NOMO-1 treated with DMSO at 0.1 percent for 48 hours (cell line): ENCODE data around the gene TRANK1.
"Not testable (repeated sequence)": the region's sequence is repeated elsewhere in the genome, so short reads cannot be mapped to it uniquely, and the experiment has no call there.

Source experiments
- DNase-seq: peaks from one replicate; lab custom pipeline; 2025; ENCODE audit not compliant: unreplicated experiment; lab: John Stamatoyannopoulos, UW

The TRANK1 gene

GRCh38 chr3:36920884-36921567, 23.8 kb downstream of the TRANK1 start:
- DNase-seq = no peak

GRCh38 chr3:36919439-36920160, 25.3 kb downstream of the TRANK1 start:
- DNase-seq = no peak

GRCh38 chr3:36918050-36918449, 26.8 kb downstream of the TRANK1 start:
- peak; percentile 77 for DNase-seq

GRCh38 chr3:36911990-36912804, 32.7 kb downstream of the TRANK1 start:
- DNase-seq = peak; percentile 94

- no peak for DNase-seq
Measured at GRCh38 chr3:36909666-36910065, 35.2 kb downstream of the TRANK1 start.

GRCh38 chr3:36909181-36909580, 35.7 kb downstream of the TRANK1 start:
- no peak for DNase-seq

- no peak for DNase-seq
Measured at GRCh38 chr3:36908647-36909180, 36.1 kb downstream of the TRANK1 start.

- DNase-seq = peak; percentile 91
Measured at GRCh38 chr3:36907911-36908646, 36.8 kb downstream of the TRANK1 start.

GRCh38 chr3:36906504-36907149, 38.2 kb downstream of the TRANK1 start:
- no peak for DNase-seq

GRCh38 chr3:36905545-36905944, 39.3 kb downstream of the TRANK1 start:
- no peak for DNase-seq

GRCh38 chr3:36904641-36905040, 40.2 kb downstream of the TRANK1 start:
- no peak for DNase-seq

- not testable (repeated sequence) for DNase-seq
Measured at GRCh38 chr3:36904065-36904464, 40.8 kb downstream of the TRANK1 start.

GRCh38 chr3:36903119-36903882, 41.6 kb downstream of the TRANK1 start:
- DNase-seq = no peak

- no peak for DNase-seq
Measured at GRCh38 chr3:36901588-36901987, 43.3 kb downstream of the TRANK1 start.

GRCh38 chr3:36900474-36901443, 44.1 kb downstream of the TRANK1 start:
- DNase-seq = peak; percentile 43

GRCh38 chr3:36895496-36896409, 49.1 kb downstream of the TRANK1 start:
- peak; percentile 67 for DNase-seq

GRCh38 chr3:36894914-36895313, 49.9 kb downstream of the TRANK1 start:
- DNase-seq = peak; percentile 91
